Endothelial cell of umbilical vein (primary cell): ENCODE results near the gene CHIC2. TPM values are rescaled to one million over a fixed set of nuclear protein-coding genes. Genes with fewer than 3 reads are reported as not detected.

Experiments
- BruUV-seq: library from RNA; stranded (reverse); fragments of 400-500 nt; replicated peaks from 2 replicates; lab custom pipeline; 2021; lab: Mats Ljungman, UMichigan
- CTCF ChIA-PET: fragments of 300-600, 350-600 bp; sonication (Branson Sonifier 250); formaldehyde crosslinking; loops from one replicate; lab custom pipeline; 2021; ENCODE audit warnings: antibody characterized with exemption, inconsistent platforms; lab: Charles Lee
- POLR2A ChIA-PET: fragments of 300-600, 350-600 bp; sonication (Branson Sonifier 250); formaldehyde crosslinking; loops from one replicate; lab custom pipeline; 2021; ENCODE audit warnings: antibody characterized with exemption, inconsistent platforms; lab: Charles Lee
- DNase-seq: peaks from one replicate; pipeline ENCODE4 v3.0.0-alpha.2; 2011; ENCODE audit warnings: low read depth, low spot score
- FAIRE-seq: peaks from 2 replicates; lab custom pipeline; 2011; peaks lifted over from hg19 to GRCh38; lab: Jason Lieb, UNC
- H2AFZ ChIP-seq: 2 replicates; pipeline ENCODE4 v1.6.0; 2012; ENCODE audit warnings: low read depth, low read length, control low read depth, inconsistent platforms
- H3K27ac ChIP-seq: 2 replicates; pipeline ENCODE4 v1.5.1; 2011; ENCODE audit warnings: low read depth, mild to moderate bottlenecking, control low read depth, low read length, moderate library complexity; ENCODE audit not compliant: insufficient read depth
- H3K27me3 ChIP-seq, 2 experiments: 2 replicates each; pipeline versions ENCODE4 v1.6.0 to v1.6.1; 2011; ENCODE audit warnings: low read length in 2 of 2, mixed read lengths in 1 of 2; ENCODE audit not compliant: control insufficient read depth in 2 of 2, insufficient read depth in 2 of 2
- H3K36me3 ChIP-seq, 2 experiments: 2 replicates in 1 of 2; 3 replicates in 1 of 2; pipeline ENCODE4 v1.5.1; 2011; ENCODE audit warnings: low read length in 2 of 2, mild to moderate bottlenecking in 1 of 2, moderate library complexity in 1 of 2; ENCODE audit not compliant: control insufficient read depth in 2 of 2, insufficient read depth in 2 of 2; ENCODE audit errors: extremely low read depth in 1 of 2
- H3K4me1 ChIP-seq: 3 replicates; pipeline ENCODE4 v1.5.1; 2011; ENCODE audit warnings: mild to moderate bottlenecking, low read length; ENCODE audit not compliant: control insufficient read depth, insufficient read depth; ENCODE audit errors: extremely low read depth
- H3K4me2 ChIP-seq: 2 replicates; pipeline ENCODE4 v1.6.1; 2011; ENCODE audit warnings: low read length, control low read depth, mixed read lengths; ENCODE audit not compliant: insufficient read depth
- H3K4me3 ChIP-seq, 3 experiments: fragments of 200-600 bp in 1 of 3; sonication (generic), shearing (Covaris generic) in 1 of 3; replicated peaks in 1 of 3; 2 replicates each; pipeline ENCODE4 v1.5.1; 2011 to 2016; ENCODE audit warnings: control low read depth in 3 of 3, low read length in 3 of 3, mild to moderate bottlenecking in 2 of 3, inconsistent platforms in 1 of 3, low read depth in 1 of 3, moderate library complexity in 1 of 3; ENCODE audit not compliant: insufficient read depth in 1 of 3
- H3K79me2 ChIP-seq: 2 replicates; pipeline ENCODE4 v1.6.0; 2012; ENCODE audit warnings: low read length, inconsistent platforms; ENCODE audit not compliant: control insufficient read depth, insufficient read depth
- H3K9ac ChIP-seq: replicated peaks from 2 replicates; pipeline ENCODE3; 2011; ENCODE audit warnings: low read length, control low read depth; ENCODE audit not compliant: insufficient read depth; ENCODE audit errors: extremely low read depth
- H3K9me1 ChIP-seq: replicated peaks from 3 replicates; pipeline ENCODE4 v1.6.0; 2011; ENCODE audit warnings: mild to moderate bottlenecking, low read length; ENCODE audit not compliant: control insufficient read depth, insufficient read depth; ENCODE audit errors: extremely low read depth
- H3K9me3 ChIP-seq: replicated peaks from 2 replicates; pipeline ENCODE4 v1.5.1; 2012; ENCODE audit warnings: low read length, inconsistent platforms; ENCODE audit not compliant: control insufficient read depth, insufficient read depth
- H4K20me1 ChIP-seq: replicated peaks from 2 replicates; pipeline ENCODE3; 2011; ENCODE audit warnings: mild to moderate bottlenecking, low read length; ENCODE audit not compliant: control insufficient read depth, insufficient read depth; ENCODE audit errors: extremely low read depth
- EZH2 ChIP-seq: IDR thresholded peaks from 2 replicates; pipeline ENCODE4 v1.6.1; 2012; ENCODE audit warnings: borderline replicate concordance, low read depth, mild to moderate bottlenecking, moderate library complexity, low read length, inconsistent platforms; ENCODE audit not compliant: severe bottlenecking
- FOS ChIP-seq: IDR thresholded peaks from 2 replicates; pipeline ENCODE4 v1.6.1; 2011; ENCODE audit warnings: mild to moderate bottlenecking, low read length, moderate library complexity, borderline replicate concordance; ENCODE audit not compliant: insufficient read depth
- GATA2 ChIP-seq: IDR thresholded peaks from 2 replicates; pipeline ENCODE4 v1.7.0; 2011; ENCODE audit warnings: low read depth, mild to moderate bottlenecking, moderate library complexity, mixed read lengths, low read length; ENCODE audit not compliant: insufficient read length, insufficient read depth
- JUN ChIP-seq: IDR thresholded peaks from 2 replicates; pipeline ENCODE4 v1.6.1; 2011; ENCODE audit warnings: borderline replicate concordance, low read depth; ENCODE audit not compliant: insufficient read length, insufficient read depth
- MYC ChIP-seq: IDR thresholded peaks from one replicate; pipeline ENCODE4 v1.6.1; 2011; ENCODE audit warnings: mild to moderate bottlenecking, low read depth, low read length
- POLR2A ChIP-seq: IDR thresholded peaks from 2 replicates; pipeline ENCODE4 v1.6.1; 2012; ENCODE audit warnings: low read depth, mild to moderate bottlenecking, control low read depth, low read length
- POLR2AphosphoS5 ChIP-seq: IDR thresholded peaks from 2 replicates; pipeline ENCODE4 v1.6.1; 2012; ENCODE audit warnings: low read depth, mild to moderate bottlenecking, control low read depth, low read length, moderate library complexity; ENCODE audit not compliant: insufficient read depth
- dilution Hi-C: fragments of 300-500 bp; cut with MboI; formaldehyde crosslinking; loops from one replicate; pipeline ENCODE4 v1.15.0; 2019; ENCODE audit warnings: low sequenced_read_pairs; ENCODE audit not compliant: extremely low pct_ligation_motif_present
- intact Hi-C: fragments of 100-400 bp; cut with micrococcal nuclease; formaldehyde crosslinking; loops from one replicate; pipeline ENCODE4 v1.10.0; 2022
- polyA plus RNA-seq, 4 experiments: library from polyadenylated mRNA; depleted of rRNA in 3 of 4; stranded (reverse) in 3 of 4; unstranded in 1 of 4; fragments of >200 nt; gene quantifications; 2 replicates each; pipeline versions ENCODE4 v1.2.1 to v1.2.3, GENCODE V29; 2011 to 2012; ENCODE audit warnings: missing spikeins in 1 of 4
- total RNA-seq: library from RNA; stranded (reverse); gene quantifications from 2 replicates; pipeline ENCODE4 v1.2.3, GENCODE V29; 2021
- TF ChIP-seq, protein P1 (sequence below): IDR thresholded peaks from 2 replicates; pipeline ENCODE4 v1.6.1; 2011; ENCODE audit not compliant: insufficient read depth, insufficient read length
- TF ChIP-seq, protein P2 (sequence below), 2 donors: IDR thresholded peaks; 1 replicate in 1 of 2; 2 replicates in 1 of 2; pipeline ENCODE4 v1.5.1; 2011; ENCODE audit warnings: low read length in 2 of 2, mild to moderate bottlenecking in 2 of 2, moderate library complexity in 2 of 2, control low read depth in 1 of 2, inconsistent platforms in 1 of 2, low read depth in 1 of 2; ENCODE audit not compliant: insufficient read depth in 1 of 2; ENCODE audit errors: extremely low read depth in 1 of 2

CHIC2 gene
- total and polyA plus RNA-seq, 2 donors (not counting 3 experiments of a cell fraction or from before 2014, with no cell fraction given) = 27.4 to 43.3 TPM

DNA sequence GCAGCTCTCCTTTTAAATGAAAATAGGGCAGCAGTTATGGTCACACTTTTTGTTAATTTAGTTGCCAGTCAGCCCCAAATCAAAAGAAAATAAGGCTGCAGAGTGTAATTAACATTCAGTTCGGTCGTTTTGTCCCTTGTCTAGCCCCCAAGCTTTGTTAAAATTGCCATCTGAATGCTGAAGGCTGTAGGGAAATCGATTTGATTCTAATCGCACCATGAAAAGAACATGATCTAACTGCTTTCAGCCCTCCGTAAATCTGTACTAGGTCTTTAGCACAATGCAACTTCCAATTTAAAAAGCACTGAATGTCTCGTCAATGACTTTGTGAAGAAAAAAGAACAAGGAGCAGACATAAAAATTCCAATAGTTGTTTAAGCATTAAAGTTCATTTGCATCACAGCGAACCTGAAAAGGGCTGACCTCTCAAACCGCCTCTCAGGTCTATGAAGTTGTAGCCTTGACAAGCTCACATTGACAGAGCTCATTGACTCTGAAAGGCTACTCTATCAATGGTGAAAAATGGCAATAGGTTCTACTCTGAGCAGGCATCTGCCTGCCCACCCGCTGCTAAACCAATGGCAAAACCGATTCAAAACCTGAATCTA, 48.9 kb downstream of the CHIC2 start:
- intact Hi-C loops (loop anchor here (5.0 kb wide), 1 partner anchor 82 kb away; no protein-coding TSS in a partner anchor), dilution Hi-C loops (no loop called here)
- Histone ChIP-seq H3K9me3 (no peaks in the 10 kb centered on the region), H3K4me2 (no peak overlapping the region), H3K36me3 (peaks cover 0 to 7% of the 10 kb centered on the region in 2 experiments), H3K9ac (no peak overlapping the region), H3K9me1 (no peaks in the 10 kb centered on the region), H3K79me2 (peaks cover 48% of the 10 kb centered on the region), H3K27ac (no peak overlapping the region), H2AFZ (no peak overlapping the region), H3K4me3 (no peak overlapping the region), H3K27me3 (no peaks in the 10 kb centered on the region), H3K4me1 (no peaks in the 10 kb centered on the region), H4K20me1 (peaks cover 2% of the 10 kb centered on the region)
- no TSS peak for BruUV-seq
- TF ChIP-seq, protein P1, sequence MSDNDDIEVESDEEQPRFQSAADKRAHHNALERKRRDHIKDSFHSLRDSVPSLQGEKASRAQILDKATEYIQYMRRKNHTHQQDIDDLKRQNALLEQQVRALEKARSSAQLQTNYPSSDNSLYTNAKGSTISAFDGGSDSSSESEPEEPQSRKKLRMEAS = no peak
- TF ChIP-seq FOS (no peak), MYC (no peak), POLR2A (no peak), EZH2 (no peak), GATA2 (no peak), JUN (no peak), POLR2AphosphoS5 (no peak)
- TF ChIP-seq, protein P2, sequence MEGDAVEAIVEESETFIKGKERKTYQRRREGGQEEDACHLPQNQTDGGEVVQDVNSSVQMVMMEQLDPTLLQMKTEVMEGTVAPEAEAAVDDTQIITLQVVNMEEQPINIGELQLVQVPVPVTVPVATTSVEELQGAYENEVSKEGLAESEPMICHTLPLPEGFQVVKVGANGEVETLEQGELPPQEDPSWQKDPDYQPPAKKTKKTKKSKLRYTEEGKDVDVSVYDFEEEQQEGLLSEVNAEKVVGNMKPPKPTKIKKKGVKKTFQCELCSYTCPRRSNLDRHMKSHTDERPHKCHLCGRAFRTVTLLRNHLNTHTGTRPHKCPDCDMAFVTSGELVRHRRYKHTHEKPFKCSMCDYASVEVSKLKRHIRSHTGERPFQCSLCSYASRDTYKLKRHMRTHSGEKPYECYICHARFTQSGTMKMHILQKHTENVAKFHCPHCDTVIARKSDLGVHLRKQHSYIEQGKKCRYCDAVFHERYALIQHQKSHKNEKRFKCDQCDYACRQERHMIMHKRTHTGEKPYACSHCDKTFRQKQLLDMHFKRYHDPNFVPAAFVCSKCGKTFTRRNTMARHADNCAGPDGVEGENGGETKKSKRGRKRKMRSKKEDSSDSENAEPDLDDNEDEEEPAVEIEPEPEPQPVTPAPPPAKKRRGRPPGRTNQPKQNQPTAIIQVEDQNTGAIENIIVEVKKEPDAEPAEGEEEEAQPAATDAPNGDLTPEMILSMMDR (IDR thresholded peaks at IDR 0.05; ENCODE audit: extremely low read depth in 1 of 2, insufficient read depth in 1 of 2, low read depth in 1 of 2, low read length in 2 of 2) = no peak
- ChIA-PET CTCF (interaction anchor here (1.4 to 1.7 kb wide), 4 partner anchors 42 to 202 kb away, joined by 3 to 5 read pairs (median 4); no protein-coding TSS in a partner anchor), POLR2A (no interaction called here)
- FAIRE-seq (no peak), DNase-seq (no peak)
